GM12878 (cell line): Measurements from ENCODE around the gene ACKR1. TPM values are rescaled to one million over a fixed set of nuclear protein-coding genes. Genes with fewer than 3 reads are reported as not detected.

ENCODE experiments used
- ATAC-seq: fragments of 200-7000 bp; cut with Tn5 transposase; 3 replicates; pipeline ENCODE4 v1.9.1; 2020; ENCODE audit warnings: mild to moderate bottlenecking, moderate library complexity
- BruUV-seq: library from RNA; stranded (reverse); fragments of 400-500 nt; replicated peaks from 2 replicates; lab custom pipeline; 2021; lab: Mats Ljungman, UMichigan
- CTCF ChIA-PET: fragments of 300-600 bp; sonication (Branson Sonifier 250); formaldehyde crosslinking; extraction: SDS; loops from one replicate; lab custom pipeline; 2021; ENCODE audit warnings: inconsistent platforms; lab: Yijun Ruan, JAX
- POLR2A ChIA-PET: fragments of 350-600 bp; formaldehyde crosslinking; extraction: SDS; loops from one replicate; lab custom pipeline; 2021; ENCODE audit warnings: inconsistent platforms; lab: Charles Lee
- RAD21 ChIA-PET: fragments of 300-600 bp; sonication (Branson Sonifier 250); formaldehyde crosslinking; loops from one replicate; lab custom pipeline; 2023; ENCODE audit warnings: antibody characterized with exemption; ENCODE audit not compliant: unreplicated experiment; lab: Charles Lee
- SMC1A ChIA-PET: fragments of 300-600 bp; sonication (Branson Sonifier 250); formaldehyde crosslinking; loops from one replicate; lab custom pipeline; 2023; ENCODE audit not compliant: unreplicated experiment, uncharacterized antibody; lab: Charles Lee
- DNase-seq: peaks from one replicate; pipeline ENCODE4 v3.0.0-alpha.2; 2011; ENCODE audit warnings: low read depth, low spot score
- FAIRE-seq: peaks from 3 replicates; lab custom pipeline; 2011; peaks lifted over from hg19 to GRCh38; lab: Jason Lieb, UNC
- H2AFZ ChIP-seq: 2 replicates; pipeline ENCODE4 v1.6.0; 2011; ENCODE audit warnings: low read depth, low read length, control low read depth; ENCODE audit not compliant: control insufficient read depth
- H3K27ac ChIP-seq: 2 replicates; pipeline ENCODE4 v1.5.1; 2011; ENCODE audit warnings: control low read depth; ENCODE audit not compliant: control insufficient read depth, insufficient read depth
- H3K27me3 ChIP-seq, 2 experiments: replicated peaks in 1 of 2; 2 replicates each; pipeline versions ENCODE4 v1.6.0 to v1.6.1; 2011; ENCODE audit warnings: low read length in 1 of 2; ENCODE audit not compliant: control insufficient read depth in 2 of 2, insufficient read depth in 2 of 2
- H3K36me3 ChIP-seq, 2 experiments: 2 replicates each; pipeline ENCODE4 v1.5.1; 2011; ENCODE audit warnings: low read length in 1 of 2; ENCODE audit not compliant: control insufficient read depth in 2 of 2, insufficient read depth in 2 of 2
- H3K4me1 ChIP-seq: 2 replicates; pipeline ENCODE4 v1.6.1; 2011; ENCODE audit warnings: mild to moderate bottlenecking, low read length, moderate library complexity, mixed read lengths; ENCODE audit not compliant: control insufficient read depth, insufficient read depth
- H3K4me2 ChIP-seq: 2 replicates; pipeline ENCODE4 v1.6.0; 2011; ENCODE audit warnings: control low read depth; ENCODE audit not compliant: control insufficient read depth, insufficient read depth
- H3K4me3 ChIP-seq: fragments of 200-600 bp; sonication (generic); 2 replicates; pipeline ENCODE4 v1.5.1; 2016
- H3K79me2 ChIP-seq: 2 replicates; pipeline ENCODE4 v1.6.0; 2011; ENCODE audit warnings: low read length; ENCODE audit not compliant: control insufficient read depth, insufficient read depth
- H3K9ac ChIP-seq: 2 replicates; pipeline ENCODE4 v1.8.0; 2011; ENCODE audit warnings: low read length, control low read depth, mixed read lengths; ENCODE audit not compliant: control insufficient read depth, insufficient read depth
- H3K9me3 ChIP-seq: replicated peaks from 3 replicates; pipeline ENCODE4 v1.5.1; 2011; ENCODE audit warnings: mild to moderate bottlenecking, low read length; ENCODE audit not compliant: control insufficient read depth, insufficient read depth
- H4K20me1 ChIP-seq: 2 replicates; pipeline ENCODE4 v1.6.0; 2011; ENCODE audit not compliant: control insufficient read depth, insufficient read depth
- BMI1 ChIP-seq: fragments of 450-650 bp; IDR thresholded peaks from 2 replicates; pipeline ENCODE4 v1.6.1; 2016; ENCODE audit warnings: mild to moderate bottlenecking, moderate library complexity, borderline replicate concordance
- CHD4 ChIP-seq: fragments of 200-600 bp; sonication (generic); IDR thresholded peaks from 2 replicates; pipeline ENCODE4 v1.6.1; 2016; ENCODE audit warnings: mild to moderate bottlenecking
- IRF4 ChIP-seq: IDR thresholded peaks from 2 replicates; pipeline ENCODE4 v1.6.1; 2011; ENCODE audit warnings: low read depth, low read length
- MXI1 ChIP-seq: fragments of 150-350 bp; IDR thresholded peaks from 2 replicates; pipeline ENCODE4 v1.6.1; 2011; ENCODE audit warnings: low read depth, mild to moderate bottlenecking, inconsistent platforms, low read length, improper control_type of control experiment
- NFYA ChIP-seq: IDR thresholded peaks from 2 replicates; pipeline ENCODE4 v1.6.1; 2011; ENCODE audit warnings: low read depth, mild to moderate bottlenecking, low read length, improper control_type of control experiment, borderline replicate concordance
- NRF1 ChIP-seq: conservative IDR thresholded peaks from 2 replicates; pipeline ENCODE4 v1.6.1; 2011; ENCODE audit warnings: mild to moderate bottlenecking, low read depth, low read length, improper control_type of control experiment
- SIX5 ChIP-seq: IDR thresholded peaks from 2 replicates; pipeline ENCODE4 v1.6.1; 2011; ENCODE audit warnings: mild to moderate bottlenecking, low read depth, low read length, moderate library complexity; ENCODE audit not compliant: severe bottlenecking
- TARDBP ChIP-seq: IDR thresholded peaks from 2 replicates; pipeline ENCODE4 v1.6.1; 2016; ENCODE audit warnings: borderline replicate concordance
- ZNF207 ChIP-seq: fragments of 450-650 bp; IDR thresholded peaks from 2 replicates; pipeline ENCODE4 v1.6.1; 2014; ENCODE audit warnings: antibody characterized with exemption, mild to moderate bottlenecking, borderline replicate concordance
- ZNF24 ChIP-seq: fragments of 450-650 bp; IDR thresholded peaks from 2 replicates; pipeline ENCODE4 v1.6.1; 2017; ENCODE audit warnings: antibody characterized with exemption, mild to moderate bottlenecking
- WGBS: methylation state at CpG from one replicate; pipeline ENCODE4 v1.1.6; 2016; ENCODE audit warnings: low lambda C conversion rate; ENCODE audit not compliant: insufficient replicate concordance, insufficient coverage; ENCODE audit errors: missing lambda C conversion rate; 5-methylcytosine and 5-hydroxymethylcytosine counted together
- in situ Hi-C: fragments of 300-500 bp; cut with MboI; formaldehyde crosslinking; loops from 9 replicates; pipeline ENCODE4 v1.14.3; 2018; ENCODE audit warnings: mixed read lengths
- intact Hi-C: fragments of 100-400 bp; cut with micrococcal nuclease; formaldehyde crosslinking; loops from one replicate; pipeline ENCODE4 v1.14.2; 2022; ENCODE audit not compliant: unreplicated experiment
- polyA plus RNA-seq, 11 experiments: library from polyadenylated mRNA; depleted of rRNA in 4 of 11; unstranded in 6 of 11; stranded (reverse) in 5 of 11; fragments of >200 nt; fragmentation: Nextera tagmentation in 4 of 11; fragmentation: Illumina TruSeq in 1 of 11; extraction: Ambion mirVana in 4 of 11; extraction: Trizol in 1 of 11; gene quantifications; 1 replicate in 1 of 11; 2 replicates in 10 of 11; pipeline versions ENCODE4 v1.2.1 to v1.2.3, GENCODE V29; 2011 to 2016; ENCODE audit warnings: inconsistent platforms in 2 of 11, missing spikeins in 2 of 11, low read depth in 1 of 11
- total RNA-seq, 4 experiments: library from RNA; depleted of rRNA in 3 of 4; stranded (reverse); fragments of >200 nt in 3 of 4; fragmentation: Illumina TruSeq in 1 of 4; extraction: Trizol in 1 of 4; gene quantifications; 2 replicates each; pipeline versions ENCODE4 v1.2.1 to v1.2.3, GENCODE V29; 2013 to 2021
- TF ChIP-seq, protein P1 (sequence below): fragments of 150-350 bp; IDR thresholded peaks from 2 replicates; pipeline ENCODE4 v1.6.1; 2014; ENCODE audit warnings: mild to moderate bottlenecking, low read depth, low read length
- TF ChIP-seq, protein P2 (sequence below): IDR thresholded peaks from 2 replicates; pipeline ENCODE4 v1.6.1; 2011; ENCODE audit warnings: borderline replicate concordance, low read depth, mild to moderate bottlenecking, moderate library complexity, mixed read lengths, low read length; ENCODE audit not compliant: insufficient read depth; ENCODE audit errors: extremely low read length

ACKR1 gene
- total and polyA plus RNA-seq, 10 of the 15 experiments (the other 5 are each of a cell fraction or from before 2014, with no cell fraction given): 0.06 to 1.8 (median 0.38) TPM; not detected in 1

DNA sequence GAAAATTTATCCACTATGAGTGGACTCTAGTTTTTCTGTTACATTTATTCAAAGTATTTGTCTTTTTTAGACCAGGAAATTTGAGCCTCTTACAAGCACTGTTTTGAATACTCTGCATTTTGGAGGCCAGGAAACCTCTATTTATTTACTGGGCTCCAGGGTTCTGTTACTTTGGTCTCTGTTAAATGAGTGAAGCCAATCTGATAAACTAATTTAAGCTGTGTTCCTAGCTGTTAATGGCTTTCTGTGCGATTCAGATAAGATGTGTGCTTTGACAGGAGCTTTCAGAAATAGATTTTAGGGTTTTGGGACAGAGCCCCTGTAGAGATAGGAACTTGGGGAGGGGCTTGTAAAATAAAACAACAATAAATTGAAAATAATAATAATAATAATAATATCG, 23.9 kb downstream of the ACKR1 start:
- H3K9me3 ChIP-seq: no peaks in the 10 kb centered on the region
- POLR2A ChIA-PET: no interaction called here
- no peak overlapping the region for H2AFZ ChIP-seq
- ATAC-seq (no peak), FAIRE-seq (no peak), DNase-seq (no peak)
- H3K27ac ChIP-seq: no peak overlapping the region
- intact Hi-C loops (no loop called here), in situ Hi-C loops (no loop called here)
- RAD21 ChIA-PET: no interaction called here
- SMC1A ChIA-PET: interaction anchor here (1.3 to 2.0 kb wide), 2 partner anchors 15 to 18 kb away, joined by 3 to 12 read pairs; no protein-coding TSS in a partner anchor
- BruUV-seq: no TSS peak
- no peaks in the 10 kb centered on the region for H3K79me2 ChIP-seq
- CTCF ChIA-PET: interaction anchor here (0.6 to 2.3 kb wide), 3 partner anchors 14 to 96 kb away, joined by 3 to 8 read pairs (median 8); no protein-coding TSS in a partner anchor
- H3K4me3 ChIP-seq: no peak overlapping the region
- no peaks in the 10 kb centered on the region for H3K27me3 ChIP-seq
- no peaks in the 10 kb centered on the region for H3K4me1 ChIP-seq
- WGBS: 50% methylated on average over 2 of the region's 2 CpGs
- TF ChIP-seq ZNF207: no peak
- no peak for TF ChIP-seq NRF1
- TF ChIP-seq IRF4: no peak
- TF ChIP-seq BMI1: no peak
- TF ChIP-seq, protein P1, sequence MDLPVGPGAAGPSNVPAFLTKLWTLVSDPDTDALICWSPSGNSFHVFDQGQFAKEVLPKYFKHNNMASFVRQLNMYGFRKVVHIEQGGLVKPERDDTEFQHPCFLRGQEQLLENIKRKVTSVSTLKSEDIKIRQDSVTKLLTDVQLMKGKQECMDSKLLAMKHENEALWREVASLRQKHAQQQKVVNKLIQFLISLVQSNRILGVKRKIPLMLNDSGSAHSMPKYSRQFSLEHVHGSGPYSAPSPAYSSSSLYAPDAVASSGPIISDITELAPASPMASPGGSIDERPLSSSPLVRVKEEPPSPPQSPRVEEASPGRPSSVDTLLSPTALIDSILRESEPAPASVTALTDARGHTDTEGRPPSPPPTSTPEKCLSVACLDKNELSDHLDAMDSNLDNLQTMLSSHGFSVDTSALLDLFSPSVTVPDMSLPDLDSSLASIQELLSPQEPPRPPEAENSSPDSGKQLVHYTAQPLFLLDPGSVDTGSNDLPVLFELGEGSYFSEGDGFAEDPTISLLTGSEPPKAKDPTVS: no peak
- no peak for TF ChIP-seq CHD4
- TF ChIP-seq SIX5: no peak
- no peak for TF ChIP-seq TARDBP
- no peak for TF ChIP-seq NFYA
- TF ChIP-seq, protein P2, sequence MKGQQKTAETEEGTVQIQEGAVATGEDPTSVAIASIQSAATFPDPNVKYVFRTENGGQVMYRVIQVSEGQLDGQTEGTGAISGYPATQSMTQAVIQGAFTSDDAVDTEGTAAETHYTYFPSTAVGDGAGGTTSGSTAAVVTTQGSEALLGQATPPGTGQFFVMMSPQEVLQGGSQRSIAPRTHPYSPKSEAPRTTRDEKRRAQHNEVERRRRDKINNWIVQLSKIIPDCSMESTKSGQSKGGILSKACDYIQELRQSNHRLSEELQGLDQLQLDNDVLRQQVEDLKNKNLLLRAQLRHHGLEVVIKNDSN: no peak
- no peak for TF ChIP-seq ZNF24
- no peak for TF ChIP-seq MXI1
- H4K20me1 ChIP-seq: no peaks in the 10 kb centered on the region
- no peak overlapping the region for H3K9ac ChIP-seq
- H3K36me3 ChIP-seq: no peaks in the 10 kb centered on the region
- no peak overlapping the region for H3K4me2 ChIP-seq
